Measurements from ENCODE around the gene DIS3L. TPM values are rescaled to one million over a fixed set of nuclear protein-coding genes. Genes with fewer than 3 reads are reported as not detected.

DIS3L gene
- total RNA-seq, 1 experiment from 2014 or later, result 31.1 TPM

GRCh38 chr15:66323312-66323928, 30.1 kb downstream of the DIS3L start:
- ChIA-PET POLR2A (no interaction called here), CTCF (no interaction called here)
- in situ Hi-C loops (cut with HindIII; ENCODE audit: low pct_unique_long_range_greater_than_20kb, low sequenced_read_pairs), result no loop called here
- H3K4me3 ChIP-seq (ENCODE audit: low read depth in 2 of 2, low read length in 2 of 2), result no peak overlapping the region
- no peaks in the 10 kb centered on the region for H3K4me1 ChIP-seq (ENCODE audit: control insufficient read depth, insufficient read depth, low read length)
- H3K9me3 ChIP-seq (ENCODE audit: control insufficient read depth, insufficient read depth, low read depth, low read length), result no peaks in the 10 kb centered on the region
- BruUV-seq (replicated peaks), result no TSS peak
- H3K27ac ChIP-seq (ENCODE audit: low read length), result no peak overlapping the region
- no peaks in the 10 kb centered on the region for H3K27me3 ChIP-seq (ENCODE audit: control insufficient read depth, insufficient read depth, low read length)
- peak; percentile 34; the same call in 1 of the 2 replicates for ATAC-seq
- peaks cover 8% of the 10 kb centered on the region; the same call in 1 of the 2 replicates for H3K36me3 ChIP-seq (ENCODE audit: control insufficient read depth, insufficient read depth, low read length)
- no peak for TF ChIP-seq CTCF (IDR thresholded peaks at IDR 0.05)
- TF ChIP-seq SIN3A (IDR thresholded peaks at IDR 0.05; ENCODE audit: borderline replicate concordance, insufficient read depth, low read depth, low read length), result no peak
- no peak for TF ChIP-seq REST (IDR thresholded peaks at IDR 0.05; ENCODE audit: insufficient read depth in 1 of 2, low read depth in 2 of 2, low read length in 1 of 2)
- no peak for TF ChIP-seq TCF7L2 (IDR thresholded peaks at IDR 0.05; ENCODE audit: low read depth, low read length)
- no peak for TF ChIP-seq POLR2AphosphoS5 (IDR thresholded peaks at IDR 0.05; ENCODE audit: low read depth, low read length)
- no peak for DNase-seq (ENCODE audit: low read depth, low spot score)
- intact Hi-C loops (cut with micrococcal nuclease; ENCODE audit: unreplicated experiment), result no loop called here

DNA sequence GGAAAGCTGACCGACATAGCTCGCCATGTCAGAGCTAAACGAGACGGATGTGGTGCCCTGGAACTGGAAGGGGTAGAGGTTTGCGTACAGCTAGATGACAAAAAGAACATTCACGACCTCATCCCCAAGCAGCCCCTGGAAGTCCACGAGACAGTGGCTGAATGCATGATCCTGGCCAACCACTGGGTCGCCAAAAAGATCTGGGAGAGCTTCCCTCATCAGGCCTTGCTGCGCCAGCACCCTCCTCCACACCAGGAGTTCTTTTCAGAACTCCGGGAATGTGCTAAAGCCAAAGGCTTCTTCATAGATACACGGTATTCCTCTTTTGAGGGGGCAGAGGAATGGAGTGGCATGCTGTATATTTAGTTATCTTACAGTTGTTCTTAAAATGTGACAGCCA, 32.7 kb downstream of the DIS3L start:
- Histone ChIP-seq H3K4me3 (ENCODE audit: low read depth in 2 of 2, low read length in 2 of 2) (no peak overlapping the region), H3K27me3 (ENCODE audit: control insufficient read depth, insufficient read depth, low read length) (no peaks in the 10 kb centered on the region), H3K9me3 (ENCODE audit: control insufficient read depth, insufficient read depth, low read depth, low read length) (no peaks in the 10 kb centered on the region), H3K27ac (ENCODE audit: low read length) (no peak overlapping the region), H3K4me1 (ENCODE audit: control insufficient read depth, insufficient read depth, low read length) (no peaks in the 10 kb centered on the region), H3K36me3 (ENCODE audit: control insufficient read depth, insufficient read depth, low read length) (peaks cover 15% of the 10 kb centered on the region; the same call in 1 of the 2 replicates)
- DNase-seq (ENCODE audit: low read depth, low spot score), result no peak
- CTCF ChIA-PET, result no interaction called here
- in situ Hi-C loops (cut with HindIII; ENCODE audit: low pct_unique_long_range_greater_than_20kb, low sequenced_read_pairs) (no loop called here), intact Hi-C loops (cut with micrococcal nuclease; ENCODE audit: unreplicated experiment) (no loop called here)
- POLR2A ChIA-PET, result interaction anchor here (0.6 kb wide), 1 partner anchor 62 kb away, joined by 3 read pairs; no protein-coding TSS in a partner anchor
- BruUV-seq (replicated peaks), result no TSS peak
- no peak for ATAC-seq
- no peak for TF ChIP-seq SIN3A (IDR thresholded peaks at IDR 0.05; ENCODE audit: borderline replicate concordance, insufficient read depth, low read depth, low read length)
- no peak for TF ChIP-seq TCF7L2 (IDR thresholded peaks at IDR 0.05; ENCODE audit: low read depth, low read length)
- no peak for TF ChIP-seq CTCF (IDR thresholded peaks at IDR 0.05)
- TF ChIP-seq POLR2AphosphoS5 (IDR thresholded peaks at IDR 0.05; ENCODE audit: low read depth, low read length), result no peak

Data from Panc1 (cell line).